K562 (cell line): ENCODE results near the gene CSNK1D. TPM values are rescaled to one million over a fixed set of nuclear protein-coding genes. Genes with fewer than 3 reads are reported as not detected.
A peak's percentile ranks its signal among the peaks of the same experiment; 100 is the strongest.

Experiments
- ATAC-seq: fragments of 200-7000 bp; cut with Tn5 transposase; 3 replicates; pipeline ENCODE4 v1.9.1; 2020; ENCODE audit warnings: moderate library complexity
- BruUV-seq: library from RNA; stranded (reverse); fragments of 400-500 nt; replicated peaks from 2 replicates; lab custom pipeline; 2021; lab: Mats Ljungman, UMichigan
- CTCF ChIA-PET: fragments of 300-600 bp; formaldehyde crosslinking; extraction: SDS; loops from one replicate; lab custom pipeline; 2021; ENCODE audit warnings: low intra/inter-chr PET ratio; lab: Yijun Ruan, JAX
- POLR2A ChIA-PET: fragments of 300-600, 350-650 bp; sonication (Branson Sonifier 250); formaldehyde crosslinking; extraction: SDS; loops from one replicate; lab custom pipeline; 2021; ENCODE audit warnings: antibody characterized with exemption, inconsistent platforms; lab: Yijun Ruan, JAX
- DNase-seq, 4 experiments: peaks; one replicate each; pipeline versions ENCODE4 v3.0.0 to v3.0.0-alpha.2; 2011 to 2018; ENCODE audit warnings: low spot score in 3 of 4, mixed read lengths in 3 of 4; ENCODE audit errors: extremely low read depth in 1 of 4
- FAIRE-seq: peaks from 2 replicates; lab custom pipeline; 2011; peaks lifted over from hg19 to GRCh38; lab: Jason Lieb, UNC
- H2AFZ ChIP-seq: 2 replicates; pipeline ENCODE4 v1.6.0; 2011; ENCODE audit warnings: low read depth, low read length, control low read depth, inconsistent platforms
- H3K27ac ChIP-seq: fragments of 200-600 bp; 3 replicates; pipeline ENCODE4 v1.8.0; 2011; ENCODE audit warnings: low read depth, mild to moderate bottlenecking, control low read depth, inconsistent platforms, low read length, moderate library complexity, mixed read lengths; ENCODE audit errors: extremely low read depth
- H3K27me3 ChIP-seq, 2 experiments: fragments of 300-600 bp in 1 of 2; 2 replicates in 1 of 2; 3 replicates in 1 of 2; pipeline versions ENCODE4 v1.6.0 to v1.8.0; 2011; ENCODE audit warnings: inconsistent platforms in 2 of 2, low read length in 2 of 2, mild to moderate bottlenecking in 1 of 2, mixed read lengths in 1 of 2, moderate library complexity in 1 of 2; ENCODE audit not compliant: control insufficient read depth in 2 of 2, insufficient read depth in 2 of 2
- H3K36me3 ChIP-seq: fragments of 300-600 bp; 3 replicates; pipeline ENCODE4 v1.8.0; 2011; ENCODE audit warnings: mild to moderate bottlenecking, low read length, inconsistent platforms; ENCODE audit not compliant: control insufficient read depth, insufficient read depth
- H3K4me1 ChIP-seq, 2 experiments: fragments of 200-600 bp in 1 of 2; replicated peaks in 1 of 2; 2 replicates in 1 of 2; 3 replicates in 1 of 2; pipeline versions ENCODE4 v1.5.1 to v1.8.0; 2011; ENCODE audit warnings: inconsistent platforms in 2 of 2, low read length in 2 of 2, mild to moderate bottlenecking in 1 of 2, mixed read lengths in 1 of 2, moderate library complexity in 1 of 2; ENCODE audit not compliant: control insufficient read depth in 2 of 2, insufficient read depth in 2 of 2
- H3K4me2 ChIP-seq: 2 replicates; pipeline ENCODE4 v1.6.1; 2011; ENCODE audit warnings: low read length, control low read depth, inconsistent platforms, mixed read lengths; ENCODE audit not compliant: insufficient read depth
- H3K4me3 ChIP-seq: fragments of 200-600 bp; sonication (generic), shearing (Covaris generic); 2 replicates; pipeline ENCODE4 v1.5.1; 2016; ENCODE audit warnings: control low read depth, inconsistent platforms
- H3K79me2 ChIP-seq: fragments of 200-600 bp; 3 replicates; pipeline ENCODE4 v1.8.0; 2011; ENCODE audit warnings: low read length, inconsistent platforms; ENCODE audit not compliant: control insufficient read depth, insufficient read depth
- H3K9ac ChIP-seq, 2 experiments: 2 replicates each; pipeline versions ENCODE4 v1.6.0 to v1.6.1; 2011; ENCODE audit warnings: low read depth in 2 of 2, low read length in 2 of 2, control low read depth in 1 of 2, inconsistent platforms in 1 of 2, mild to moderate bottlenecking in 1 of 2, mixed read lengths in 1 of 2; ENCODE audit not compliant: insufficient read depth in 1 of 2
- H3K9me1 ChIP-seq: one replicate; pipeline ENCODE4 v1.6.0; 2011; ENCODE audit warnings: inconsistent platforms, mild to moderate bottlenecking, low read length, moderate library complexity; ENCODE audit not compliant: control insufficient read depth, insufficient read depth
- H3K9me3 ChIP-seq: replicated peaks from 2 replicates; pipeline ENCODE4 v1.5.1; 2011; ENCODE audit warnings: low read depth, low read length, inconsistent platforms; ENCODE audit not compliant: control insufficient read depth, insufficient read depth
- H4K20me1 ChIP-seq: replicated peaks from 2 replicates; pipeline ENCODE4 v1.6.1; 2011; ENCODE audit warnings: low read length, inconsistent platforms, mixed read lengths; ENCODE audit not compliant: control insufficient read depth, insufficient read depth
- HDGF ChIP-seq: fragments of 450-650 bp; IDR thresholded peaks from 2 replicates; pipeline ENCODE4 v1.6.1; 2016
- HNRNPLL ChIP-seq: fragments of 200-400 bp; formaldehyde crosslinking; IDR thresholded peaks from 2 replicates; pipeline ENCODE4 v1.6.1; 2017; ENCODE audit warnings: low read length, low read depth, mild to moderate bottlenecking; ENCODE audit not compliant: poor library complexity, severe bottlenecking
- ILK ChIP-seq: fragments of 450-650 bp; IDR thresholded peaks from 2 replicates; pipeline ENCODE4 v1.6.1; 2016; ENCODE audit warnings: missing genetic modification characterization, low read depth, mild to moderate bottlenecking, missing compliant biosample characterization, moderate library complexity, borderline replicate concordance
- MYC ChIP-seq, 2 experiments: fragments of 250-450 bp in 1 of 2; sonication (Bioruptor Pico) in 1 of 2; IDR thresholded peaks; 2 replicates each; pipeline versions ENCODE4 v1.5.1 to v1.6.1; 2012 to 2021; ENCODE audit warnings: low read depth in 2 of 2, borderline replicate concordance in 1 of 2, improper control_type of control experiment in 1 of 2, low read length in 1 of 2, mild to moderate bottlenecking in 1 of 2, moderate library complexity in 1 of 2
- ZNF76 ChIP-seq: fragments of 250-450 bp; sonication (Bioruptor Pico); IDR thresholded peaks from 2 replicates; pipeline ENCODE4 v1.4.0; 2020; ENCODE audit warnings: mild to moderate bottlenecking, moderate library complexity, borderline replicate concordance
- WGBS: fragments of 100-300 bp; shearing (Covaris generic); methylation state at CpG from one replicate; pipeline ENCODE4 v1.1.6; 2016; ENCODE audit warnings: low coverage, mixed read lengths; ENCODE audit not compliant: insufficient coverage; ENCODE audit errors: missing lambda C conversion rate; 5-methylcytosine and 5-hydroxymethylcytosine counted together
- in situ Hi-C: fragments of 300-500 bp; cut with MboI; formaldehyde crosslinking; loops from 4 replicates; pipeline ENCODE4 v1.15.0; 2018; ENCODE audit warnings: inconsistent platforms, mixed read lengths
- intact Hi-C: fragments of 100-400 bp; cut with micrococcal nuclease; formaldehyde crosslinking; loops from 2 replicates; pipeline ENCODE4 v1.14.2; 2022
- polyA plus RNA-seq, 8 experiments: library from polyadenylated mRNA; depleted of rRNA in 4 of 8; stranded (reverse) in 5 of 8; unstranded in 3 of 8; fragments of >200 nt; fragmentation: Nextera tagmentation in 2 of 8; fragmentation: Illumina TruSeq in 1 of 8; extraction: Ambion mirVana in 2 of 8; extraction: Trizol in 1 of 8; gene quantifications; 2 replicates each; pipeline versions ENCODE4 v1.2.1 to v1.2.3, GENCODE V29; 2011 to 2014; ENCODE audit warnings: inconsistent platforms in 1 of 8, missing spikeins in 1 of 8
- total RNA-seq, 7 experiments: library from RNA; depleted of rRNA in 6 of 7; stranded (reverse); fragments of >200 nt in 6 of 7; fragmentation: Illumina TruSeq in 2 of 7; extraction: Trizol in 2 of 7; gene quantifications; 2 replicates each; pipeline versions ENCODE4 v1.2.1 to v1.2.3, GENCODE V29; 2011 to 2021; ENCODE audit warnings: low replicate concordance in 1 of 7

The CSNK1D gene
- total and polyA plus RNA-seq, 9 of the 15 experiments (the other 6 are each of a cell fraction or from before 2014, with no cell fraction given): 6.5 to 133 (median 41.3) TPM

GRCh38 chr17:82321947-82322466 is 48.5 kb upstream of the CSNK1D start:
- peak; percentile 15; the same call in 1 of the 3 replicates for ATAC-seq
- TF ChIP-seq HDGF (0 out of 2 replicates have a peak, but pooled peaks have one; percentile 49), HNRNPLL (no peak), ZNF76 (CRISPR knock-in tag) (no peak), MYC (IDR thresholded peaks at IDR 0.05; ENCODE audit: low read depth, low read length) (no peak), MYC (CRISPR knock-in tag; IDR thresholded peaks at IDR 0.05; ENCODE audit: borderline replicate concordance, low read depth) (0 out of 2 replicates have a peak, but pooled peaks have one; percentile 39), ILK (no peak)
- TF ChIP-seq, all 486 proteins: peak for 2
- Histone ChIP-seq H3K9ac (peak overlapping the region in 1 of 2 experiments; percentile 74; a peak in 2 of 4 replicates), H2AFZ (no peak overlapping the region; the same call in 1 of the 2 replicates), H3K4me3 (no peak overlapping the region), H3K79me2 (no peaks in the 10 kb centered on the region), H3K36me3 (no peaks in the 10 kb centered on the region), H3K27ac (no peak overlapping the region), H4K20me1 (no peaks in the 10 kb centered on the region), H3K9me1 (no peaks in the 10 kb centered on the region), H3K9me3 (peaks cover 10% of the 10 kb centered on the region), H3K4me1 (peaks cover 43 to 98% of the 10 kb centered on the region in 2 experiments), H3K4me2 (no peak overlapping the region), H3K27me3 (no peaks in the 10 kb centered on the region)
- in situ Hi-C loops (no loop called here), intact Hi-C loops (loop anchor here (1.0 to 2.0 kb wide), 2 partner anchors 78 to 83 kb away; no protein-coding TSS in a partner anchor)
- no TSS peak for BruUV-seq
- no peak for DNase-seq
- ChIA-PET CTCF (interaction anchor here (0.6 to 1.0 kb wide), 2 partner anchors 83 to 88 kb away, joined by 3 read pairs; no protein-coding TSS in a partner anchor), POLR2A (no interaction called here)
- 43% methylated on average over 17 of the region's 21 CpGs for WGBS
- no peak for FAIRE-seq
